ENCODE results near the gene SUCO. TPM values are rescaled to one million over a fixed set of nuclear protein-coding genes. Genes with fewer than 3 reads are reported as not detected.

Gene SUCO
- total RNA-seq, 1 experiment from 2014 or later: 37.7 TPM

- H2BK12ac ChIP-seq (ENCODE audit: insufficient read length, low read depth, low read length): no peak overlapping the region
- TF ChIP-seq CTCF (conservative IDR thresholded peaks at IDR 0.05): no peak
- Mint-ChIP-seq H3K4me1 (no peaks in the 10 kb centered on the region; a peak in 1 of 4 replicates), H3K36me3 (ENCODE audit: insufficient read depth in 1 of 3, low read depth in 3 of 3) (no peaks in the 10 kb centered on the region), H3K27me3 (ENCODE audit: low read depth) (no peaks in the 10 kb centered on the region), H3K9me3 (peaks cover 0 to 3% of the 10 kb centered on the region in 2 experiments; a peak in 1 of 5 replicates), H3K4me3 (no peak overlapping the region), H3K27ac (no peak overlapping the region; a peak in 1 of 7 replicates)
- no peak for DNase-seq
- no peak overlapping the region for H3K9ac ChIP-seq (ENCODE audit: extremely low read depth, insufficient read length, low read length)
- no peaks in the 10 kb centered on the region for H4K20me1 ChIP-seq (ENCODE audit: control insufficient read depth, insufficient read depth, insufficient read length)
- H3K18ac ChIP-seq (ENCODE audit: insufficient read length, low read depth, low read length): no peak overlapping the region
- no peaks in the 10 kb centered on the region for H3K27me3 ChIP-seq (ENCODE audit: insufficient read depth, low read length)
- WGBS (ENCODE audit: extremely low coverage, insufficient read length, low lambda C conversion rate): no CpG with 5 or more reads among the region's 4 CpGs
- no peak overlapping the region for H3K56ac ChIP-seq (ENCODE audit: insufficient read length, low read depth, low read length)
- no peaks in the 10 kb centered on the region; the same call in 1 of the 2 replicates for H3K4me1 ChIP-seq (ENCODE audit: insufficient read depth, low read length)
- no peaks in the 10 kb centered on the region for H3K79me2 ChIP-seq (ENCODE audit: insufficient read depth, low read length)
- H2AK5ac ChIP-seq (ENCODE audit: insufficient read length, low read length): no peak overlapping the region
- no peak overlapping the region for H2BK15ac ChIP-seq (ENCODE audit: low read depth, low read length)
- H3K27ac ChIP-seq (ENCODE audit: insufficient read length, low read depth, low read length): no peak overlapping the region
- no peak overlapping the region for H3K14ac ChIP-seq (ENCODE audit: insufficient read depth, low read length)
- no peak overlapping the region for H2BK5ac ChIP-seq (ENCODE audit: insufficient read length, low read length)
- H3K4me2 ChIP-seq (ENCODE audit: insufficient read depth, insufficient read length, low read length): no peak overlapping the region
- H2BK120ac ChIP-seq (ENCODE audit: low read depth, low read length, poor library complexity, severe bottlenecking): no peak overlapping the region
- no peak overlapping the region for H3T11ph ChIP-seq (ENCODE audit: low read length)
- H3K79me1 ChIP-seq (ENCODE audit: insufficient read depth, low read depth, low read length, poor library complexity, severe bottlenecking): no peaks in the 10 kb centered on the region
- H3K9me3 ChIP-seq (ENCODE audit: control insufficient read depth, low read depth, low read length): no peaks in the 10 kb centered on the region
- H4K5ac ChIP-seq (ENCODE audit: insufficient read length, low read depth, low read length): no peak overlapping the region
- H4K8ac ChIP-seq (replicated peaks; ENCODE audit: insufficient read length, low read depth, low read length): no peak overlapping the region
- no peak overlapping the region for H3K4ac ChIP-seq (ENCODE audit: low read depth, low read length)
- H4K91ac ChIP-seq (ENCODE audit: insufficient read length, low read depth, low read length): no peak overlapping the region
- no peak overlapping the region for H3K23ac ChIP-seq (ENCODE audit: insufficient read length, low read depth, low read length)
- H2AFZ ChIP-seq (ENCODE audit: low read length): no peak overlapping the region
- no peaks in the 10 kb centered on the region for H3K23me2 ChIP-seq (ENCODE audit: insufficient read length, low read depth, low read length, poor library complexity, severe bottlenecking)
- H2BK20ac ChIP-seq (ENCODE audit: low read depth, low read length, poor library complexity, severe bottlenecking): no peak overlapping the region
Measured at GRCh38 chr1:172647987-172648386, 115.0 kb downstream of the SUCO start.

Data from H9 (cell line).